NCI-H146 (cell line): ENCODE measurements around the gene RPL35A.
"Not testable (repeated sequence)": the region's sequence is repeated elsewhere in the genome, so short reads cannot be mapped to it uniquely, and the experiment has no call there.

Experiments used
- DNase-seq: peaks from one replicate; lab custom pipeline; 2025; lab: John Stamatoyannopoulos, UW

RPL35A gene

GRCh38 chr3:197949778-197950676, at the start of gene RPL35A:
RPL35A (plus strand) TSS chr3:197950190; CDS start chr3:197950968, 778 bp downstream.
- peak; percentile 98 for DNase-seq

GRCh38 chr3:197901626-197902025, 48.4 kb upstream of the RPL35A start:
- DNase-seq = no peak

- peak; percentile 86 for DNase-seq
Observed at GRCh38 chr3:197906023-197906849, 43.8 kb upstream of the RPL35A start.

- DNase-seq = no peak
Observed at GRCh38 chr3:197906850-197907187, 43.2 kb upstream of the RPL35A start.

- DNase-seq = no peak
Observed at GRCh38 chr3:197907196-197907595, 42.8 kb upstream of the RPL35A start.

- DNase-seq = not testable (repeated sequence)
Observed at GRCh38 chr3:197908550-197908949, 41.4 kb upstream of the RPL35A start.

- DNase-seq = no peak
Observed at GRCh38 chr3:197908957-197909701, 40.9 kb upstream of the RPL35A start.

- DNase-seq = no peak
Observed at GRCh38 chr3:197912741-197913476, 37.1 kb upstream of the RPL35A start.

GRCh38 chr3:197913641-197914380, 36.2 kb upstream of the RPL35A start:
- no peak for DNase-seq

GRCh38 chr3:197921429-197922275, 28.3 kb upstream of the RPL35A start:
- DNase-seq = not testable (repeated sequence)

GRCh38 chr3:197926418-197926817, 23.6 kb upstream of the RPL35A start:
- DNase-seq = no peak

GRCh38 chr3:197927578-197927977, 22.4 kb upstream of the RPL35A start:
- DNase-seq = not testable (repeated sequence)

- DNase-seq = no peak
Observed at GRCh38 chr3:197936819-197937384, 13.1 kb upstream of the RPL35A start.

- DNase-seq = no peak
Observed at GRCh38 chr3:197940745-197941384, 9.1 kb upstream of the RPL35A start.

- DNase-seq = peak; percentile 50
Observed at GRCh38 chr3:197942956-197943556, 6.9 kb upstream of the RPL35A start.

GRCh38 chr3:197949191-197949777, 706 bp upstream of the RPL35A start:
- DNase-seq = no peak

GRCh38 chr3:197950677-197951061, 679 bp downstream of the RPL35A start:
- peak; percentile 47 for DNase-seq

GRCh38 chr3:197951392-197951990, 1.5 kb downstream of the RPL35A start:
- DNase-seq = no peak
